Panc1 (cell line): ENCODE data around the gene MFSD12. TPM values are rescaled to one million over a fixed set of nuclear protein-coding genes. Genes with fewer than 3 reads are reported as not detected.

ENCODE experiments used
- ATAC-seq: fragments of 200-7000 bp; cut with Tn5 transposase; 2 replicates; pipeline ENCODE4 v1.9.1; 2020; ENCODE audit warnings: mild to moderate bottlenecking, moderate library complexity
- BruUV-seq: library from RNA; stranded (reverse); fragments of 400-500 nt; replicated peaks from 2 replicates; lab custom pipeline; 2021; lab: Mats Ljungman, UMichigan
- CTCF ChIA-PET: fragments of 300-600 bp; sonication (Branson Sonifier 250); formaldehyde crosslinking; loops from one replicate; lab custom pipeline; 2022; ENCODE audit warnings: antibody characterized with exemption; lab: Charles Lee
- POLR2A ChIA-PET: fragments of 300-600 bp; sonication (Branson Sonifier 250); formaldehyde crosslinking; loops from one replicate; lab custom pipeline; 2022; ENCODE audit warnings: antibody characterized with exemption; lab: Charles Lee
- DNase-seq: peaks from one replicate; pipeline ENCODE4 v3.0.0-alpha.2; 2010; ENCODE audit warnings: low read depth, low spot score
- H3K27ac ChIP-seq: 2 replicates; pipeline ENCODE4 v1.5.1; 2011; ENCODE audit warnings: mild to moderate bottlenecking, low read length, inconsistent platforms
- H3K27me3 ChIP-seq: fragments of 200-500 bp; sonication (Bioruptor generic); 2 replicates; pipeline ENCODE4 v1.6.0; 2014; ENCODE audit warnings: low read length, inconsistent platforms; ENCODE audit not compliant: control insufficient read depth, insufficient read depth
- H3K36me3 ChIP-seq: fragments of 200-500 bp; sonication (Bioruptor generic); 2 replicates; pipeline ENCODE4 v1.5.1; 2014; ENCODE audit warnings: inconsistent platforms, mild to moderate bottlenecking, low read length, moderate library complexity; ENCODE audit not compliant: control insufficient read depth, insufficient read depth
- H3K4me1 ChIP-seq: 2 replicates; pipeline ENCODE4 v1.5.1; 2011; ENCODE audit warnings: inconsistent platforms, mild to moderate bottlenecking, low read length, moderate library complexity; ENCODE audit not compliant: control insufficient read depth, insufficient read depth
- H3K4me3 ChIP-seq, 2 experiments: 2 replicates each; pipeline ENCODE4 v1.5.1; 2011 to 2012; ENCODE audit warnings: low read depth in 2 of 2, low read length in 2 of 2, mild to moderate bottlenecking in 2 of 2, inconsistent platforms in 1 of 2, moderate library complexity in 1 of 2
- H3K9me3 ChIP-seq: fragments of 200-500 bp; sonication (Bioruptor generic); 2 replicates; pipeline ENCODE4 v1.5.1; 2014; ENCODE audit warnings: low read depth, mild to moderate bottlenecking, inconsistent platforms, low read length, moderate library complexity; ENCODE audit not compliant: control insufficient read depth, insufficient read depth
- POLR2AphosphoS5 ChIP-seq: IDR thresholded peaks from 2 replicates; pipeline ENCODE4 v1.6.1; 2012; ENCODE audit warnings: mild to moderate bottlenecking, low read depth, low read length, moderate library complexity
- SIN3A ChIP-seq: IDR thresholded peaks from 2 replicates; pipeline ENCODE4 v1.6.1; 2012; ENCODE audit warnings: low read depth, mild to moderate bottlenecking, low read length, moderate library complexity, borderline replicate concordance; ENCODE audit not compliant: insufficient read depth
- TCF7L2 ChIP-seq: IDR thresholded peaks from 2 replicates; pipeline ENCODE4 v1.6.1; 2011; ENCODE audit warnings: mild to moderate bottlenecking, low read depth, low read length, inconsistent platforms
- in situ Hi-C: cut with HindIII; loops from 2 replicates; pipeline ENCODE4 v1.10.0; 2016; ENCODE audit warnings: low sequenced_read_pairs, low pct_unique_long_range_greater_than_20kb
- intact Hi-C: fragments of 100-400 bp; cut with micrococcal nuclease; formaldehyde crosslinking; loops from one replicate; pipeline ENCODE4 v1.10.0; 2022; ENCODE audit not compliant: unreplicated experiment
- total RNA-seq: library from RNA; stranded (reverse); gene quantifications from one replicate; pipeline ENCODE4 v1.2.1, GENCODE V29; 2021; ENCODE audit not compliant: unreplicated experiment
- TF ChIP-seq, protein P1 (sequence below), 2 experiments: IDR thresholded peaks; 2 replicates each; pipeline ENCODE4 v1.6.1; 2011 to 2012; ENCODE audit warnings: low read depth in 2 of 2, control low read depth in 1 of 2, low read length in 1 of 2, mild to moderate bottlenecking in 1 of 2, moderate library complexity in 1 of 2; ENCODE audit not compliant: insufficient read depth in 1 of 2
- TF ChIP-seq, protein P2 (sequence below): fragments of 450-650 bp; IDR thresholded peaks from 2 replicates; pipeline ENCODE4 v1.5.1; 2017; ENCODE audit warnings: mild to moderate bottlenecking

The MFSD12 gene
- total RNA-seq, 1 experiment from 2014 or later: 98.8 TPM

DNA sequence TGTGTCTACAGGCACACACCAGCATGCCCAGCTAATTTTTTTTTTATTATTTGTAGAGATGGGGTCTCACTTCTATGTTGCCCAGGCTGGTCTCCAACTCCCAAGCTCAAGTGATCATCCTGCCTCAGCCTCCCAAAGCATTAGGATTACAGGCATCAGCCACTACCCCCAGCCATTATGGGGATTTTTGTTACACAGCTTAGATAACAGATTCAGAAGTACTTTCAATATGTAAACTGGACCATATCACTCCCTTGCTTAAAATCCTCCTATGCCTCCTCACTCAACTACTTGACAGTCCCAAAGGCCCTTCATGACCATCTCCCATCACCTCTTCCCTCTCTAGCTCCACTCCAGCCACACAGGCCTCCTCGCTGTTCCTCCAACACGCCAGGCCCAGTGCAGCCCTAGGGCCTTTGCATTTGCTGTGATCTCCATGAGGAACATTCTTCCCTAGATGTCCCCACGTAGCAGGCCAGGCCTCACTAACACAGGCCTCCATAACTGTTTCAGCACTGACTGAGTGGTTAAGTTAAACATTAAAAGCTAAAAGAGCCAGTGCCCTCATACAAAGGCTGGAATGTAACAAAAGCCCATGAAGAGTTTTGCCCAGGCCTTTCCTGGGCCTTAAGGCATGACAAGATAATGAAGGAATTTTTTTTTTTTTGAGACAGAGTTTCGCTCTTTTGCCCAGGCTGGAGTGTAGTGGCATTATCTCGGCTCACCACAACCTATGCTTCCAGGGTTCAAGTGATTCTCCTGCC lies 59.4 kb downstream of the MFSD12 start:
- ATAC-seq: no peak
- ChIA-PET POLR2A (interaction anchor here (0.7 kb wide), 1 partner anchor 96 kb away, joined by 5 read pairs; no protein-coding TSS in a partner anchor), CTCF (no interaction called here)
- H3K4me1 ChIP-seq: no peaks in the 10 kb centered on the region
- DNase-seq: no peak
- in situ Hi-C loops (no loop called here), intact Hi-C loops (no loop called here)
- H3K9me3 ChIP-seq: no peaks in the 10 kb centered on the region
- H3K27ac ChIP-seq: no peak overlapping the region
- no TSS peak for BruUV-seq
- no peak for TF ChIP-seq SIN3A
- no peak for TF ChIP-seq POLR2AphosphoS5
- TF ChIP-seq, protein P1, sequence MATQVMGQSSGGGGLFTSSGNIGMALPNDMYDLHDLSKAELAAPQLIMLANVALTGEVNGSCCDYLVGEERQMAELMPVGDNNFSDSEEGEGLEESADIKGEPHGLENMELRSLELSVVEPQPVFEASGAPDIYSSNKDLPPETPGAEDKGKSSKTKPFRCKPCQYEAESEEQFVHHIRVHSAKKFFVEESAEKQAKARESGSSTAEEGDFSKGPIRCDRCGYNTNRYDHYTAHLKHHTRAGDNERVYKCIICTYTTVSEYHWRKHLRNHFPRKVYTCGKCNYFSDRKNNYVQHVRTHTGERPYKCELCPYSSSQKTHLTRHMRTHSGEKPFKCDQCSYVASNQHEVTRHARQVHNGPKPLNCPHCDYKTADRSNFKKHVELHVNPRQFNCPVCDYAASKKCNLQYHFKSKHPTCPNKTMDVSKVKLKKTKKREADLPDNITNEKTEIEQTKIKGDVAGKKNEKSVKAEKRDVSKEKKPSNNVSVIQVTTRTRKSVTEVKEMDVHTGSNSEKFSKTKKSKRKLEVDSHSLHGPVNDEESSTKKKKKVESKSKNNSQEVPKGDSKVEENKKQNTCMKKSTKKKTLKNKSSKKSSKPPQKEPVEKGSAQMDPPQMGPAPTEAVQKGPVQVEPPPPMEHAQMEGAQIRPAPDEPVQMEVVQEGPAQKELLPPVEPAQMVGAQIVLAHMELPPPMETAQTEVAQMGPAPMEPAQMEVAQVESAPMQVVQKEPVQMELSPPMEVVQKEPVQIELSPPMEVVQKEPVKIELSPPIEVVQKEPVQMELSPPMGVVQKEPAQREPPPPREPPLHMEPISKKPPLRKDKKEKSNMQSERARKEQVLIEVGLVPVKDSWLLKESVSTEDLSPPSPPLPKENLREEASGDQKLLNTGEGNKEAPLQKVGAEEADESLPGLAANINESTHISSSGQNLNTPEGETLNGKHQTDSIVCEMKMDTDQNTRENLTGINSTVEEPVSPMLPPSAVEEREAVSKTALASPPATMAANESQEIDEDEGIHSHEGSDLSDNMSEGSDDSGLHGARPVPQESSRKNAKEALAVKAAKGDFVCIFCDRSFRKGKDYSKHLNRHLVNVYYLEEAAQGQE (IDR thresholded peaks at IDR 0.05; ENCODE audit: insufficient read depth in 1 of 2, low read depth in 2 of 2, low read length in 1 of 2): no peak
- TF ChIP-seq TCF7L2: no peak
- TF ChIP-seq, protein P2, sequence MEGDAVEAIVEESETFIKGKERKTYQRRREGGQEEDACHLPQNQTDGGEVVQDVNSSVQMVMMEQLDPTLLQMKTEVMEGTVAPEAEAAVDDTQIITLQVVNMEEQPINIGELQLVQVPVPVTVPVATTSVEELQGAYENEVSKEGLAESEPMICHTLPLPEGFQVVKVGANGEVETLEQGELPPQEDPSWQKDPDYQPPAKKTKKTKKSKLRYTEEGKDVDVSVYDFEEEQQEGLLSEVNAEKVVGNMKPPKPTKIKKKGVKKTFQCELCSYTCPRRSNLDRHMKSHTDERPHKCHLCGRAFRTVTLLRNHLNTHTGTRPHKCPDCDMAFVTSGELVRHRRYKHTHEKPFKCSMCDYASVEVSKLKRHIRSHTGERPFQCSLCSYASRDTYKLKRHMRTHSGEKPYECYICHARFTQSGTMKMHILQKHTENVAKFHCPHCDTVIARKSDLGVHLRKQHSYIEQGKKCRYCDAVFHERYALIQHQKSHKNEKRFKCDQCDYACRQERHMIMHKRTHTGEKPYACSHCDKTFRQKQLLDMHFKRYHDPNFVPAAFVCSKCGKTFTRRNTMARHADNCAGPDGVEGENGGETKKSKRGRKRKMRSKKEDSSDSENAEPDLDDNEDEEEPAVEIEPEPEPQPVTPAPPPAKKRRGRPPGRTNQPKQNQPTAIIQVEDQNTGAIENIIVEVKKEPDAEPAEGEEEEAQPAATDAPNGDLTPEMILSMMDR: no peak
- H3K4me3 ChIP-seq: no peak overlapping the region
- H3K36me3 ChIP-seq: no peaks in the 10 kb centered on the region
- H3K27me3 ChIP-seq: no peaks in the 10 kb centered on the region

GRCh38 chr19:3496392-3497273 lies 60.8 kb downstream of the MFSD12 start:
- no peak for ATAC-seq
- POLR2A ChIA-PET: no interaction called here
- no peaks in the 10 kb centered on the region for H3K36me3 ChIP-seq
- H3K4me3 ChIP-seq: no peak overlapping the region
- in situ Hi-C loops (no loop called here), intact Hi-C loops (no loop called here)
- H3K27ac ChIP-seq: no peak overlapping the region
- no peaks in the 10 kb centered on the region for H3K9me3 ChIP-seq
- TF ChIP-seq POLR2AphosphoS5 (no peak), SIN3A (no peak), TCF7L2 (no peak)
- TF ChIP-seq, protein P1 (IDR thresholded peaks at IDR 0.05; ENCODE audit: insufficient read depth in 1 of 2, low read depth in 2 of 2, low read length in 1 of 2): no peak
- TF ChIP-seq, protein P2: no peak
- CTCF ChIA-PET: no interaction called here
- BruUV-seq: no TSS peak
- no peaks in the 10 kb centered on the region for H3K4me1 ChIP-seq
- DNase-seq: no peak
- no peaks in the 10 kb centered on the region for H3K27me3 ChIP-seq
